Panc1 (cell line): Measurements from ENCODE around the gene ERBB2. TPM values are rescaled to one million over a fixed set of nuclear protein-coding genes. Genes with fewer than 3 reads are reported as not detected.

ENCODE experiments used
- ATAC-seq: fragments of 200-7000 bp; cut with Tn5 transposase; 2 replicates; pipeline ENCODE4 v1.9.1; 2020; ENCODE audit warnings: mild to moderate bottlenecking, moderate library complexity
- BruUV-seq: library from RNA; stranded (reverse); fragments of 400-500 nt; replicated peaks from 2 replicates; lab custom pipeline; 2021; lab: Mats Ljungman, UMichigan
- CTCF ChIA-PET: fragments of 300-600 bp; sonication (Branson Sonifier 250); formaldehyde crosslinking; loops from one replicate; lab custom pipeline; 2022; ENCODE audit warnings: antibody characterized with exemption; lab: Charles Lee
- POLR2A ChIA-PET: fragments of 300-600 bp; sonication (Branson Sonifier 250); formaldehyde crosslinking; loops from one replicate; lab custom pipeline; 2022; ENCODE audit warnings: antibody characterized with exemption; lab: Charles Lee
- DNase-seq: peaks from one replicate; pipeline ENCODE4 v3.0.0-alpha.2; 2010; ENCODE audit warnings: low read depth, low spot score
- H3K27ac ChIP-seq: 2 replicates; pipeline ENCODE4 v1.5.1; 2011; ENCODE audit warnings: mild to moderate bottlenecking, low read length, inconsistent platforms
- H3K27me3 ChIP-seq: fragments of 200-500 bp; sonication (Bioruptor generic); 2 replicates; pipeline ENCODE4 v1.6.0; 2014; ENCODE audit warnings: low read length, inconsistent platforms; ENCODE audit not compliant: control insufficient read depth, insufficient read depth
- H3K36me3 ChIP-seq: fragments of 200-500 bp; sonication (Bioruptor generic); 2 replicates; pipeline ENCODE4 v1.5.1; 2014; ENCODE audit warnings: inconsistent platforms, mild to moderate bottlenecking, low read length, moderate library complexity; ENCODE audit not compliant: control insufficient read depth, insufficient read depth
- H3K4me1 ChIP-seq: 2 replicates; pipeline ENCODE4 v1.5.1; 2011; ENCODE audit warnings: inconsistent platforms, mild to moderate bottlenecking, low read length, moderate library complexity; ENCODE audit not compliant: control insufficient read depth, insufficient read depth
- H3K4me3 ChIP-seq, 2 experiments: 2 replicates each; pipeline ENCODE4 v1.5.1; 2011 to 2012; ENCODE audit warnings: low read depth in 2 of 2, low read length in 2 of 2, mild to moderate bottlenecking in 2 of 2, inconsistent platforms in 1 of 2, moderate library complexity in 1 of 2
- H3K9me3 ChIP-seq: fragments of 200-500 bp; sonication (Bioruptor generic); 2 replicates; pipeline ENCODE4 v1.5.1; 2014; ENCODE audit warnings: low read depth, mild to moderate bottlenecking, inconsistent platforms, low read length, moderate library complexity; ENCODE audit not compliant: control insufficient read depth, insufficient read depth
- POLR2AphosphoS5 ChIP-seq: IDR thresholded peaks from 2 replicates; pipeline ENCODE4 v1.6.1; 2012; ENCODE audit warnings: mild to moderate bottlenecking, low read depth, low read length, moderate library complexity
- REST ChIP-seq, 2 experiments: IDR thresholded peaks; 2 replicates each; pipeline ENCODE4 v1.6.1; 2011 to 2012; ENCODE audit warnings: low read depth in 2 of 2, control low read depth in 1 of 2, low read length in 1 of 2, mild to moderate bottlenecking in 1 of 2, moderate library complexity in 1 of 2; ENCODE audit not compliant: insufficient read depth in 1 of 2
- SIN3A ChIP-seq: IDR thresholded peaks from 2 replicates; pipeline ENCODE4 v1.6.1; 2012; ENCODE audit warnings: low read depth, mild to moderate bottlenecking, low read length, moderate library complexity, borderline replicate concordance; ENCODE audit not compliant: insufficient read depth
- TCF7L2 ChIP-seq: IDR thresholded peaks from 2 replicates; pipeline ENCODE4 v1.6.1; 2011; ENCODE audit warnings: mild to moderate bottlenecking, low read depth, low read length, inconsistent platforms
- in situ Hi-C: cut with HindIII; loops from 2 replicates; pipeline ENCODE4 v1.10.0; 2016; ENCODE audit warnings: low sequenced_read_pairs, low pct_unique_long_range_greater_than_20kb
- intact Hi-C: fragments of 100-400 bp; cut with micrococcal nuclease; formaldehyde crosslinking; loops from one replicate; pipeline ENCODE4 v1.10.0; 2022; ENCODE audit not compliant: unreplicated experiment
- total RNA-seq: library from RNA; stranded (reverse); gene quantifications from one replicate; pipeline ENCODE4 v1.2.1, GENCODE V29; 2021; ENCODE audit not compliant: unreplicated experiment
- TF ChIP-seq, protein P1 (sequence below): fragments of 450-650 bp; IDR thresholded peaks from 2 replicates; pipeline ENCODE4 v1.5.1; 2017; ENCODE audit warnings: mild to moderate bottlenecking

Gene ERBB2
- total RNA-seq, 1 experiment from 2014 or later, result 68.6 TPM

DNA sequence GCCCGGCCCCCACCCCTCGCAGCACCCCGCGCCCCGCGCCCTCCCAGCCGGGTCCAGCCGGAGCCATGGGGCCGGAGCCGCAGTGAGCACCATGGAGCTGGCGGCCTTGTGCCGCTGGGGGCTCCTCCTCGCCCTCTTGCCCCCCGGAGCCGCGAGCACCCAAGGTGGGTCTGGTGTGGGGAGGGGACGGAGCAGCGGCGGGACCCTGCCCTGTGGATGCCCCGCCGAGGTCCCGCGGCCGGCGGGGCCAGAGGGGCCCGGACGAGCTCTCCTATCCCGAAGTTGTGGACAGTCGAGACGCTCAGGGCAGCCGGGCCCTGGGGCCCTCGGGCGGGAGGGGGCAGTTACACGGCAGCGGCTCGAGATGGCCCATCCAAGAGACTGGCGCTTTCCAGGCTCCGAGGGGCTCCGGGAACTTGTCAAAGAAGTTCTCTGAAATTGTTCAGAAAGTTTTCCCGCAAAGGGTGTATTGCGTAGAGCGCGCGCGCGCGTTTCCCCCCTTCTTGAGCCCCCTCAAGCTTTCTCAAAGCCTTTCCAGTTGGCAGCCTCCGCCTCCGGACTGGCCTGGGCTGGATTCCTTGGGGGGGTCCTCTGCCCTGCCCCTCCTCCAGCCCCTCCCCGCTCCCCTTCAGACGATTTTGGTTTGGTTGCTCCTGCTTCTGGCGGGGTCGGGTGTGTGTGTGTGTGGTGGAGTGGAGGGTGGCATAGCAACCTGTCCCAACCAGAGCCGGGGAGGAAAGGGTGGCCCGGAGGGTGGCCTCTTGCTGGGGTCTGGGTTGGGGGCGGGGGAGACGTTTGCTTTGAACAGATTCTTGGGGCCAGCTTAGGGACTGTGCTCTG is 504 bp downstream of the ERBB2 start:
- BruUV-seq, result no TSS peak
- POLR2A ChIA-PET, result interaction anchor here (0.6 kb wide), 1 partner anchor 16 kb away, joined by 6 read pairs; no protein-coding TSS in a partner anchor
- ATAC-seq (peak; percentile 75), DNase-seq (no peak)
- no peaks in the 10 kb centered on the region for H3K9me3 ChIP-seq
- CTCF ChIA-PET, result interaction anchor here (0.6 to 1.2 kb wide), 4 partner anchors 29 to 173 kb away, joined by 3 to 4 read pairs (median 4); no protein-coding TSS in a partner anchor
- peak overlapping the region; percentile 70 to 78 for H3K4me3 ChIP-seq
- in situ Hi-C loops, result no loop called here
- intact Hi-C loops, result no loop called here
- TF ChIP-seq TCF7L2 (no peak), SIN3A (0 out of 2 replicates have a peak, but pooled peaks have one; percentile 14)
- no peaks in the 10 kb centered on the region for H3K27me3 ChIP-seq
- H3K4me1 ChIP-seq, result peaks cover 46% of the 10 kb centered on the region
- peaks cover 3% of the 10 kb centered on the region; the same call in 1 of the 2 replicates for H3K36me3 ChIP-seq
- peak overlapping the region; percentile 77 for H3K27ac ChIP-seq

DNA sequence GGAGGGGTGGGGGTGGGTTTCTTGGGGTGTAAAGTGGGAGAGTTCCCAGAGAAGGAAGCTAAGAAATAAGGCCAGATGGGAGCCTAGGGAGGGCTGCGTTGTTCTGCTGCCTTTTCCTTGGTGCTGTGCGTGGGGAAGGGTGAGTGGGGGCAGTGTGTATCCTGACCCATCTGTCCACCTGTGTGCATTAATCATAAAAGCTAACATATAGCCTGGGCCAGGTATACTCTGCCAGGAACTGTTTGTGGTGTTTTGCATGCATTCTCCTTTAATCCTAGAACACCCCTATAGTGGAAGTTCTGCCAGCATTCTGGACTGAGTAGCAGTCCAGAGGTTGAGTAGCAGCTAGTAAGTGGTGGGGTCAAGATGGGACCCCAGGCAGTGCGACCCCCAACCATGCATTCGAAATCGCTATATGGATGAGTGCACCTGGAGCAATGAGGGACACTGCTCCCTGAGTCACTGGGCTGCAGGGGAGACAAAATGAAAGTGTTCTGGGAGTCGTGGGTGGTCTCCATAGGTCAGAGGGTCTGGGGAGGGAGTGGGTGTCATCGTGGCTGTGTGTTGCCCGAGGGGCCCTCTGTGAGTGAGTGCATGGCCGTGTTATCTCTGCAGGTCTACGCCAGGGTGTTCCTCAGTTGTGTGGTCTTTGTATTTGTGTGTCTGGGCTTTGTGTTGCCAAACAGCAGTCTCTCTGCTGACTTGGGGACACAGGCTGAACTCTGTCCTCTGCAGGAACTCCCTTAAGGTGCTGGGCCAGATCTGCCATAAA is 1.3 kb downstream of the ERBB2 start:
- TF ChIP-seq TCF7L2 (no peak), SIN3A (no peak), POLR2AphosphoS5 (no peak), REST (IDR thresholded peaks at IDR 0.05; ENCODE audit: insufficient read depth in 1 of 2, low read depth in 2 of 2, low read length in 1 of 2) (no peak)
- TF ChIP-seq, protein P1, sequence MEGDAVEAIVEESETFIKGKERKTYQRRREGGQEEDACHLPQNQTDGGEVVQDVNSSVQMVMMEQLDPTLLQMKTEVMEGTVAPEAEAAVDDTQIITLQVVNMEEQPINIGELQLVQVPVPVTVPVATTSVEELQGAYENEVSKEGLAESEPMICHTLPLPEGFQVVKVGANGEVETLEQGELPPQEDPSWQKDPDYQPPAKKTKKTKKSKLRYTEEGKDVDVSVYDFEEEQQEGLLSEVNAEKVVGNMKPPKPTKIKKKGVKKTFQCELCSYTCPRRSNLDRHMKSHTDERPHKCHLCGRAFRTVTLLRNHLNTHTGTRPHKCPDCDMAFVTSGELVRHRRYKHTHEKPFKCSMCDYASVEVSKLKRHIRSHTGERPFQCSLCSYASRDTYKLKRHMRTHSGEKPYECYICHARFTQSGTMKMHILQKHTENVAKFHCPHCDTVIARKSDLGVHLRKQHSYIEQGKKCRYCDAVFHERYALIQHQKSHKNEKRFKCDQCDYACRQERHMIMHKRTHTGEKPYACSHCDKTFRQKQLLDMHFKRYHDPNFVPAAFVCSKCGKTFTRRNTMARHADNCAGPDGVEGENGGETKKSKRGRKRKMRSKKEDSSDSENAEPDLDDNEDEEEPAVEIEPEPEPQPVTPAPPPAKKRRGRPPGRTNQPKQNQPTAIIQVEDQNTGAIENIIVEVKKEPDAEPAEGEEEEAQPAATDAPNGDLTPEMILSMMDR, result no peak
- intact Hi-C loops (no loop called here), in situ Hi-C loops (no loop called here)
- Histone ChIP-seq H3K9me3 (no peaks in the 10 kb centered on the region), H3K4me1 (peaks cover 50% of the 10 kb centered on the region), H3K36me3 (peaks cover 3% of the 10 kb centered on the region; the same call in 1 of the 2 replicates), H3K4me3 (peak overlapping the region; percentile 70 to 78), H3K27ac (peak overlapping the region; percentile 26; the same call in 1 of the 2 replicates), H3K27me3 (no peaks in the 10 kb centered on the region)
- no peak for DNase-seq
- ChIA-PET POLR2A (interaction anchor here (0.6 kb wide), 1 partner anchor 17 kb away, joined by 6 read pairs; no protein-coding TSS in a partner anchor), CTCF (interaction anchor here (1.1 kb wide), 1 partner anchor 28 kb away, joined by 3 read pairs; no protein-coding TSS in a partner anchor)
- ATAC-seq, result 0 out of 2 replicates have a peak, but pooled peaks have one; percentile 8
- BruUV-seq, result no TSS peak
